Dedifferentiated amniotic fluid mesenchymal stem cell (primary cell): ENCODE measurements around the gene C1QTNF6.
"Not testable (repeated sequence)": the region's sequence is repeated elsewhere in the genome, so short reads cannot be mapped to it uniquely, and the experiment has no call there.

ENCODE experiments used
- DNase-seq: peaks from one replicate; pipeline ENCODE4 v3.0.0-alpha.2; 2016; ENCODE audit errors: extremely low spot score

C1QTNF6 gene

DNA sequence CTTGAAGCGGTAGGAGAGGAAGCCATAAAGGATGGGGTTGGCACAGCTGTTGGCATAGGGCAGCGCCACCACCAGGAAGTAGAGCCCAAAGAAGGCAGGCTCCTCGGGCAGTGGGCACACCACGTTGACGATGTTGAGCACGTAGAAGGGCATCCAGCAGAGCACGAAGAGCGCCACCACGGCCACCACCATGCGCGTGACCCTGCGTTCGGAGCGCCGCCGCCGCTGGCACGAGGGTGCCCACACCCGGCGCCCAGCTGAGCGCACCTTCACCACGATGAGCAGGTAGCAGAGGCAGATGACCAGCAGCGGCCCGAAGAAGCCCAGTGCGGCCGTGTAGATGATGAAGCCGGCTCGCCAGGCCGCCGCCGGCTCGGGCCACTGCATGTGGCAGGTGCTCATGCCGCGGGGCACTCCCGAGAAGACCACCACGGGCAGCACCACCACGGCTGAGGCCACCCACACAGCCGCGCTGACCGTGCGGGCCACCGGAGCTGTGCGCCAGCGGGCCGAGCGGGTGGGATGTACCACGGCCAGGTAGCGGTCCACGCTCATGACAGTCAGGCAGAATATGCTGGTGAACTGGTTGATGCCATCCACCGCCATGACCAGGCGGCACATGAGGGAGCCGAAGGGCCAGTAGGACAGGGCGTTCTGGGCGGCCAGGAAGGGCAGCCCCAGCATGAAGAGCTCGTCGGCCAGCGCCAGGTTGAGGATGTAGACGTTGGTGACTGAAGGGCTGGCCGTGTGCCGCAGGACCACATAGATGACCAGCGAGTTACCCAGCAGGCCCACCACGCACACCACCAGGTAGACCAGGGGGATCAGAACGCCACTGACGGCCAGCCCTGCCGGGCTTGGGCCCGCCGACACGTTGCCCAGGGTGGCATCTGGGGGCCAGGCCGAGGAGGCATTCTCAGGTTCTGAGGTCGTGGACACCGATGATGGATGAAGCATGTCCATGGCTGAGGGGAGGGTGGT is 19.1 kb upstream of the C1QTNF6 start:
- no peak for DNase-seq

DNA sequence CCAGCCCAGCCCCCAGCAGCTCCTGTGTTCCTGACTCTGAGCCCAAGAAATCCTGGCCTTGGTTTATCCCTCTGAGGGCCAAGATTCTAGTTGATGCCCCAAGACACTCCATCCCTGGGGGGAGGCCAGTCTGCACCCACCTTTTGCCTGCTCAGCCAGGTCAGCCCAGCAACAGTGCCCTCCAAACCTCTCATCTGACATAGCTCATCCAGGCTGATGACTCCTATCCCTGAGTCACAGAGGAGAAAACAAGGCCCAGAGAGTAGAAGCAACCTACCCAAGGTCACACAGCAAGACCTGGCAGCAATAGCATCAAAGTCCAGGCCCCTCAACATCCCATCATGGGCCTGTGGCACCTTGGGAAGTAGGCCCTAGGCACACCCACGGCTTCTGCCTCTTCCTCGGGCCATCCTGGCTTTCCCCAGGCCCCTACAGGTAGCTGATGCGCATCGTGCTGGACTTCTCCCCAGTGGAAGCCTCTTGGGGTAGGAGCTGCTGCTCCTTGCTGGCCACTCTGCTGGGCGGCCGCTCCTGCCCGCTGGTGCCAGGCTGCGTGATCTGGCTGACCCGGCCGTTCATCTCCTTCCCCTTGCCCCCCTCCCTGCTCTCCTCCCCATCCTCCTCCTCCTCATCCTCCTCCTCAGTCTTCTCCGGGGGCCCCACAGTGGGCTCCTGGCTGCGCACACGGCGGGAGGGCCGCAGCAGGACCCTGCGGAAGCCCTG is 18.2 kb upstream of the C1QTNF6 start:
- DNase-seq: no peak

DNA sequence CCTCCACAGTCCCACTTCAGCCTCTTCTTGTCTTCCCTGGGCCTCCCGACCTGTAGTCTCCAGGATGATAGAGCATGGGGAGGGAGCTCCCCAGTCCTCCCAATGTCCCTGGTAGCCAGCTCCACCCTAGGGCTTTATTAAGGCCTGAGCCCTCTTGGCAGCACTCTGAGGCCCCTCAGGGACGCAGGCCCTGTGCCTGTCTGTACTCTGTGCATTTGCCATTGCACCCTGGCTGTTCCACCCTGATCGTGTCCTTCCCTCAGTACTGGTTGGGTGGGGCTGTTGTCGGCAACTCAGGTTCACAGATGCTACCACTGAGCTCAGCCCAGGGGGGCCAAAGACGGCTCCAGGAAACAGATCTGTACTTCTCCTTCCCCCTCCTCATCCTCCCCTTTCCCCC is 17.0 kb upstream of the C1QTNF6 start:
- DNase-seq: no peak

DNA sequence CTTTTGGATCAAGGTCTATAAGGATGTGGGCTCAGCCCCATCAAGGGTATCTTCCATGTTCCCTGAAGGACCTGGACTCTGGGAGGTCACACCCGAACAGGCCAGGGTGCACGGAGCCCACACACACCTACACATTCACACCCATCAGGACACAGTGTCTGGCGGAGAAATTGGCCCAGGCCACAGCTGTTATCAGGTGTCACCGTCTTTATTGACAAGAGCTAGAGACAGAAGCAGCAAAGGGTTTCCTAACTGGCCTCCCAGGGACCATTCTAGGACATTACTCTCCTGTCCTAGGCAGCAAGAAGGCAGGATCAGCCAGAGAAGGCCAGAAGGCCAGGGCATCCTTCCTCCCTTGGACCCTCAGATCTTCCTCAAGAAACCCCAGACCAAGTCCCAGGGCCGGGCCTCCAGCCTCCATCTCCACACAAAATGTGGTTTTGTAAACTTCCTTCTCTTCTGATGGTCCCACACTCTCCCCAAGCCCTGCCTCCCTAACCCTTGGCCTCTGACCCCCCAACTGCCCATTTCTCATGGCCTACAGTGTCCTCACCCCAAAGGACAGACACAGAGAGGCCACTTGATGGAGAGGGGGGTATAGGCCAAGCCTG is 16.1 kb upstream of the C1QTNF6 start:
- no peak for DNase-seq

DNA sequence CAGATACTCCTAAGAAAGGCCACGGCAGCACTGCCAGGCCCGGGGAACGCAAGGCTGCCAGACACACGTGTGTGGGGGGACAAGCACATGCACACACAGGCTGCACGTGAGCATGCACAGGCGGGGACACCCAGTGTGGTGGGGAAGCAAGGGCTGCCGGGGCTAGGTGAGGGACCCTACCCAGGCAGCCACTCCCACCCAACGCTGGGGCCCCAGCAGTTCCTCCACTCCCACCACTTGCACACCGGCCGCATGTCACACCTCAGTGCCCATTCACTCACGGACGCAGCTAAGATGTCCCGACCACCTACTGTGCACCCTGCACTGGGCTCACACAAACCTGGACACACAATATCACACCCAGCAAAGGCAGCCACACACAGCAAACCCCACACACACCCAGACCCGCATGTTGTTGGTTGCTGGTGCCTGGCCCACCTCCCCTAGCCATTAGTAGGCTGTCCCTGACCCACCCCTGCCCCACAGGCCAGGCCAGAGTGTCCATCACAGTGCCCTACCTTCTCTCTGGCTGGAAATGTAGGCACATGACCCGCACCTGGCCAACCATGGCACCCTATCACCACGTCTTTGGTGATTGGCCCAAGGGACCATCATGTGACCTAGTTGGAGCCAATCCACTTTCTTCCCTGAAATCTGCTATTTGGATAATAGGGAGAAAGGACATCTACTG is 15.5 kb upstream of the C1QTNF6 start:
- DNase-seq: no peak

DNA sequence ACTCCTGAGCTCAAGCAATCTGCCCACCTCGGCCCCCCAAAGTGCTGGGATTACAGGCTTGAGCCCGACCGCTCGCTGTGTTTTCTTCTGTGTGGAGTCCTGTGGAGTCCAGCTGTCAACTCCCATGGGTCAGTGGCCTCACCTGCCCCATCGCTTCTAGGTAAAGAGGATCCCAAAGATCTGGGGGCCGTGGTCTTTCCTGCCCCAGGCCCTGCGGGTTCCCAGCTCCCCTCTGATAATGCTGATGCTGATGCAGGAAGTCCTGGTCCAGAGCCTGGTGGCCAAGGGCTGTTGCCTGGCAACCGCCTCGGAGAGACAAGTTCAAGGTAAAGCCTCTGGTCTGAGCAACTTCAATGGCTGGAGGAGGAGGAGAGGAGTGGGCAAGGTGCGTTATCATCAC is 14.7 kb upstream of the C1QTNF6 start:
- no peak for DNase-seq

DNA sequence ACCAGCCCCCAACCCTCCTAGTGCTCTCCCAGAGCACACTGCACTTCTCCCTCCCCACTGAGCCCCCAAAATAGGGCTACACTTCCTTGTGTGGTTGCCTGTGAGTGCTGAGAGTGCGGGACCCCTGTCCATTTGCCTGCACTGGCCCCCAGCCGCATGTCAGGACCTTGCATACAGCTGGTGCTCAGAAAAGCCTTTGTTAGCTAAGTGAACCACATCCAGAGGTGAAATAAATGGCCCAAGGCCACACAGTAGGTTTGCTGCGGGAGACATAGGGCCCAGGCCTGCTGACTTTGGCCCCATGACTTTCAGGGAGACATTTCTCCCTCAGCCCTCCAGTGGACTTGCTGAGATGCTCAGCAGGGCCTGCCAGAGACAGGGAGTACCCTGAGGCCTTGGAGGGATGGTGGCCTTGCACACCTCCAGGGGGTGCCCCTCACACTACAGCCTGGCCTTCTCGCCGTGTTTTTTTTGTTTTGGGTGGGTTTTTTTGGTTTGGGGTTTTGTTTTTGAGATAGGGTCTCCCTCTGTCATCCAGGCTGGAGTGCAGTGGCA is 14.0 kb upstream of the C1QTNF6 start:
- no peak for DNase-seq

DNA sequence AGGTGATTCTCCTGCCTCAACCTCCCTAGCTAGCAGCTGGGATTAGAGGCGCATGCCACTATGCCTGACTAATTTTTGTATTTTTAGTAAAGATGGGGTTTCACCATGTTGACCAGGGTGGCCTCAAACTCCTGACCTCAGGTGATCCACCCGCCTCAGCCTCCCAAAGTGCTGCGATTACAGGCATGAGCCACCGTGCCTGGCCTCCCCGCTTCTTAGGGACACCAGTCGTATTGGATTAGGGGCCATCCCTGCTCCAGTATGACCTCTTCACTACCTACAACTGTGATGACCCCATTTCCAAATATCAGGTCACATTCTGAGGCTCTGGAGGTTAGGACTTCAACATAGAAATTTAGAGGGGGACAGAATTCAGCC is 13.4 kb upstream of the C1QTNF6 start:
- not testable (repeated sequence) for DNase-seq

DNA sequence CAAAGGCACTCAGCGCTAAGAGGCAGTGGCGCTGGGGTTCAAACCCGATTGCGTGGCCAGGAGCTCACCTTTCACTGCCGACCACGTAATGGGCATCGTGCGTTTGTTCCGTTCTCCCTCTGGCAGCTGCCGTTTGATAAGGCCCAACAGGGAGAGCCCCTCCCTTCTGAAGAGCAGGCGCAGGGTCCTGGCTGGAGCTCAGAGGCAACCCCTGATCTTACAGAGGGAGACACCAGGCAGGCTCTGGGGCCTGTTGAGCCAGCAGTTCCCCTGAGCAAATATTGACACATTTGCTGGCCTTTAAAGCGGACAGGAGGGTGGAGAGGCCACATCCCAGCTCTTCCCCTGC is 11.7 kb upstream of the C1QTNF6 start:
- no peak for DNase-seq

- DNase-seq: peak; percentile 97
Measured at GRCh38 chr22:37199103-37199759, 11.2 kb upstream of the C1QTNF6 start.

GRCh38 chr22:37198258-37199102 is 10.4 kb upstream of the C1QTNF6 start:
- DNase-seq: peak; percentile 51

GRCh38 chr22:37197451-37198257 is 9.6 kb upstream of the C1QTNF6 start:
- no peak for DNase-seq

DNA sequence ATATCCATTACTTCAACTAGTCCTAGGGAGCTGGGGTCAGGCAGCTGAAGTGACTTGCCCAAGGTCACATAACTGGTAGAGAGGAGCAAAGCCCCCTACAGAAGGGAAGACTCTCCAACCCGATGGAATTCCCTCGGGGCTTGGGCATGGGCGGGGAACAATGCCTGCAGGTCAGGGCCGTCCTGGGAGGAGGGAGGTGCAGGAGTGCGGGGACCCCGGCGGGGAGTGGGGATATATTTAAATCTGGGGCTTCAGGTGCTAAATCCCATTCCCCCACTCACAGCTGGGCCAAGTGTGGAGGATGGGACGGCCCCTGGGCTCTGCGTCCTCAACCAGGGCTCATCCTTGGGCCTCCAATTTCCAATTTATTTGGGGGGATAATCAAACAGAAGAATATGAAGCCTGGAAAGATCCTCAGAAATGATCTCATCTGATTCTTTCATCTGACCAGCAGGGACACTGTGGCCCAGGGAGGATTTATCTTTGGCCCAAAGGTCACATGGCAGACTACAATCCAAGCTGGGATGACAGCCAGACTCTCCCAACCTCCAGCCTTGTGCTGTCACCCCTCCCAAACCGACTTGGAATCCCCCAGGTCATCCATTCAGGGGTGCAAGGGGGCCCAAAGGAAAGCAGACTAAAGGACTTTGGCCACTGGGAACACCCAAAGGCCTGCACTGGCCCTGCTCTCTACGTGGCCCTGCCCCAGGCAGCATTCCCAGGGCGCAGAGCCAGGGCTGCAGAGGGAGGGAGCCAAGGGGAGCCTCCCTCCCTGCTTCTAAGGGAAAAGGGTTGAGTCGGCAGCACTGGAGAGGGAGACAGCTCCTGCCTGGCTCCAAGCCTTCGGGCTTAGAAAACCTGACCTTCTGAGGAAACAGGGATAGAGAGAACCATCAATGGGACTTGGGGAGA is 8.7 kb upstream of the C1QTNF6 start:
- peak; percentile 70 for DNase-seq

- DNase-seq: no peak
Measured at GRCh38 chr22:37195921-37196320, 7.9 kb upstream of the C1QTNF6 start.

GRCh38 chr22:37194750-37195149 is 6.7 kb upstream of the C1QTNF6 start:
- no peak for DNase-seq

DNA sequence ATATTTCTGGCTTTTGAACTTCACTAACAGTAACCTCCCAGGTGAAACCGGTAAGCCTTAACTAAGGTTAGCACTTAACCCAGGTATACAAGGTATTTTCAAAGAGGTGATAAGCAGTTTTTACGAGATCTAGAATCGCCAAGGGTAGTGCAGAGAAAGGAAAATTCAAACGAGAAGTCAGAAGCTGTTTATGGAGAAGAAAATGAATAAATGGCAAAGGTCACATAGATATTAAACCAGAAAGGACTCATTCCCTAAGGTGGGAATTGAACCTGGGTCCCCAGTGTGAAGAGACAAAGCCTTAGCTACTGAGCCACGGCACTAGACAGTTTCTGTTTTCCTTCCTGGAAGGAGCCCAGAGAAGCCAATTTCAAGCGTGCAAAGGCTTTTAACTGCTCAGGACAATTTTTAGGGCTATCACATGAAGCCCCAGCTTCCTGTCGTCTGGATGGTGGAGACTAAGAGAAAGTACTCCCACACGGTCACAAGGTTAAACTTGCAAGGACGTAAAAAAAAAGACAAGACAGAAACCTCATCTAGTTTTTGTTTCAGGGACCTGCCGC is 5.7 kb upstream of the C1QTNF6 start:
- DNase-seq: no peak

GRCh38 chr22:37192741-37193140 is 4.7 kb upstream of the C1QTNF6 start:
- DNase-seq: no peak

- DNase-seq: no peak
Measured at GRCh38 chr22:37192204-37192603, 4.2 kb upstream of the C1QTNF6 start.
